K562 (cell line): ENCODE data around the gene APC2. TPM values are rescaled to one million over a fixed set of nuclear protein-coding genes. Genes with fewer than 3 reads are reported as not detected.

Experiments used
- CC2D1A ChIP-seq: fragments of 450-650 bp; IDR thresholded peaks from 2 replicates; pipeline ENCODE4 v1.6.1; 2017; ENCODE audit warnings: mild to moderate bottlenecking
- CLOCK ChIP-seq: fragments of 250-450 bp; sonication (Bioruptor Pico); IDR thresholded peaks from 2 replicates; pipeline ENCODE4 v1.4.0; 2020; ENCODE audit warnings: mild to moderate bottlenecking, moderate library complexity, borderline replicate concordance
- DACH1 ChIP-seq: fragments of 450-650 bp; IDR thresholded peaks from 2 replicates; pipeline ENCODE4 v1.6.1; 2018; ENCODE audit not compliant: partially characterized antibody
- DDX20 ChIP-seq: fragments of 450-650 bp; IDR thresholded peaks from 2 replicates; pipeline ENCODE4 v1.6.1; 2016; ENCODE audit warnings: missing genetic modification characterization, low read depth, mild to moderate bottlenecking, missing compliant biosample characterization, moderate library complexity
- ELK3 ChIP-seq: fragments of 450-650 bp; formaldehyde crosslinking; IDR thresholded peaks from 2 replicates; pipeline ENCODE4 v1.4.0; 2020; ENCODE audit warnings: mild to moderate bottlenecking
- ETS2 ChIP-seq: IDR thresholded peaks from 2 replicates; pipeline ENCODE4 v1.6.1; 2016; ENCODE audit warnings: borderline replicate concordance, missing genetic modification characterization, mild to moderate bottlenecking, moderate library complexity, missing compliant biosample characterization; ENCODE audit not compliant: poor library complexity, severe bottlenecking
- ETV6 ChIP-seq, 3 experiments: fragments of 150-350 bp in 1 of 3; sonication (generic) in 1 of 3; formaldehyde crosslinking in 1 of 3; IDR thresholded peaks; 2 replicates each; pipeline versions ENCODE4 v1.6.1 to v1.8.0; 2014 to 2022; ENCODE audit warnings: borderline replicate concordance in 2 of 3, low read depth in 2 of 3, antibody characterized with exemption in 1 of 3, low read length in 1 of 3, mild to moderate bottlenecking in 1 of 3, missing genetic modification reagents in 1 of 3
- FOSL1 ChIP-seq: fragments of 200-800 bp; sonication (Bioruptor generic); conservative IDR thresholded peaks from 2 replicates; pipeline ENCODE4 v1.6.1; 2016; ENCODE audit warnings: missing genetic modification characterization, missing compliant biosample characterization
- HDAC8 ChIP-seq: fragments of 450-650 bp; IDR thresholded peaks from 2 replicates; pipeline ENCODE4 v1.6.1; 2016; ENCODE audit warnings: mild to moderate bottlenecking, missing genetic modification characterization, moderate library complexity, missing compliant biosample characterization
- L3MBTL2 ChIP-seq: fragments of 450-650 bp; IDR thresholded peaks from 2 replicates; pipeline ENCODE4 v1.6.1; 2016; ENCODE audit warnings: mild to moderate bottlenecking, moderate library complexity
- MCM7 ChIP-seq, 2 experiments: fragments of 450-650 bp; IDR thresholded peaks; 2 replicates each; pipeline ENCODE4 v1.6.1; 2016 to 2018
- MEF2D ChIP-seq: conservative IDR thresholded peaks from 2 replicates; pipeline ENCODE4 v1.6.1; 2016; ENCODE audit warnings: low read depth, missing genetic modification characterization, missing compliant biosample characterization
- MLX ChIP-seq, 2 experiments: fragments of 450-650 bp in 1 of 2; sonication (generic) in 1 of 2; formaldehyde crosslinking; conservative IDR thresholded peaks; 2 replicates each; pipeline versions ENCODE4 v1.4.0 to v1.8.1; 2020 to 2022; ENCODE audit warnings: mild to moderate bottlenecking in 1 of 2, missing genetic modification reagents in 1 of 2
- PHF20 ChIP-seq: fragments of 450-650 bp; IDR thresholded peaks from 2 replicates; pipeline ENCODE4 v1.6.1; 2018; ENCODE audit not compliant: partially characterized antibody
- PHF21A ChIP-seq: fragments of 450-650 bp; IDR thresholded peaks from 2 replicates; pipeline ENCODE4 v1.6.1; 2017; ENCODE audit warnings: low read depth, borderline replicate concordance
- RBM17 ChIP-seq: fragments of 200-400 bp; formaldehyde crosslinking; IDR thresholded peaks from 2 replicates; pipeline ENCODE4 v1.6.1; 2017; ENCODE audit warnings: low read depth, mild to moderate bottlenecking, low read length, borderline replicate concordance
- SRSF3 ChIP-seq: fragments of 200-400 bp; formaldehyde crosslinking; IDR thresholded peaks from 2 replicates; pipeline ENCODE4 v1.6.1; 2016; ENCODE audit warnings: mild to moderate bottlenecking, low read length, moderate library complexity; ENCODE audit not compliant: insufficient read depth
- TGIF2 ChIP-seq: sonication (generic); formaldehyde crosslinking; IDR thresholded peaks from 2 replicates; pipeline ENCODE4 v1.8.1; 2022; ENCODE audit warnings: mild to moderate bottlenecking, missing genetic modification reagents, moderate library complexity
- THRA ChIP-seq: fragments of 450-650 bp; IDR thresholded peaks from 2 replicates; pipeline ENCODE4 v1.6.1; 2017; ENCODE audit warnings: mild to moderate bottlenecking, moderate library complexity
- XRCC4 ChIP-seq: IDR thresholded peaks from one replicate; pipeline ENCODE4 v1.6.1; 2011; ENCODE audit not compliant: insufficient read depth, insufficient read length; ENCODE audit errors: extremely low read depth
- ZNF143 ChIP-seq: sonication (generic); formaldehyde crosslinking; IDR thresholded peaks from 2 replicates; pipeline ENCODE4 v1.9.0; 2022; ENCODE audit warnings: mild to moderate bottlenecking, missing genetic modification reagents
- ZNF165 ChIP-seq: fragments of 250-450 bp; sonication (Bioruptor Pico); IDR thresholded peaks from 2 replicates; pipeline ENCODE4 v1.4.0; 2020; ENCODE audit warnings: borderline replicate concordance
- ZNF75A ChIP-seq: fragments of 450-650 bp; formaldehyde crosslinking; IDR thresholded peaks from 2 replicates; pipeline ENCODE4 v1.4.0; 2020; ENCODE audit warnings: mild to moderate bottlenecking
- polyA plus RNA-seq, 8 experiments: library from polyadenylated mRNA; depleted of rRNA in 4 of 8; stranded (reverse) in 5 of 8; unstranded in 3 of 8; fragments of >200 nt; fragmentation: Nextera tagmentation in 2 of 8; fragmentation: Illumina TruSeq in 1 of 8; extraction: Ambion mirVana in 2 of 8; extraction: Trizol in 1 of 8; gene quantifications; 2 replicates each; pipeline versions ENCODE4 v1.2.1 to v1.2.3, GENCODE V29; 2011 to 2014; ENCODE audit warnings: inconsistent platforms in 1 of 8, missing spikeins in 1 of 8
- total RNA-seq, 7 experiments: library from RNA; depleted of rRNA in 6 of 7; stranded (reverse); fragments of >200 nt in 6 of 7; fragmentation: Illumina TruSeq in 2 of 7; extraction: Trizol in 2 of 7; gene quantifications; 2 replicates each; pipeline versions ENCODE4 v1.2.1 to v1.2.3, GENCODE V29; 2011 to 2021; ENCODE audit warnings: low replicate concordance in 1 of 7

The APC2 gene
- total and polyA plus RNA-seq, 9 of the 15 experiments (the other 6 are each of a cell fraction or from before 2014, with no cell fraction given): 0.01 to 0.40 (median 0.05) TPM; not detected in 3

- TF ChIP-seq ZNF143 (CRISPR knock-in tag) (peak; percentile 82), ELK3 (CRISPR knock-in tag) (no peak), SRSF3 (no peak), HDAC8 (tag) (no peak), XRCC4 (no peak), CLOCK (CRISPR knock-in tag) (no peak), PHF20 (no peak), DACH1 (no peak), RBM17 (no peak), ZNF165 (CRISPR knock-in tag) (no peak), ETV6 (IDR thresholded peaks at IDR 0.05; ENCODE audit: borderline replicate concordance in 1 of 2, low read depth in 2 of 2, low read length in 1 of 2) (no peak), ETV6 (CRISPR knock-in tag; IDR thresholded peaks at IDR 0.05; ENCODE audit: borderline replicate concordance) (no peak), THRA (no peak), FOSL1 (tag) (no peak), DDX20 (tag) (no peak), L3MBTL2 (peak; percentile 86), MCM7 (IDR thresholded peaks at IDR 0.05) (no peak), PHF21A (no peak), TGIF2 (CRISPR knock-in tag) (no peak), ZNF75A (CRISPR knock-in tag) (no peak), MEF2D (tag) (no peak), MLX (CRISPR knock-in tag; conservative IDR thresholded peaks at IDR 0.05) (no peak), ETS2 (tag) (no peak), CC2D1A (no peak)
These were observed 40.6 kb downstream of the APC2 start, which contains the start of gene PCSK4 (continued) for GRCh38 chr19:1490311-1491113.
